ENCODE results near the gene CD24. TPM values are rescaled to one million over a fixed set of nuclear protein-coding genes. Genes with fewer than 3 reads are reported as not detected.
A peak's percentile ranks its signal among the peaks of the same experiment; 100 is the strongest.

CD24 gene
- total RNA-seq, 1 donor from 2014 or later, result 16.7 TPM

DNA sequence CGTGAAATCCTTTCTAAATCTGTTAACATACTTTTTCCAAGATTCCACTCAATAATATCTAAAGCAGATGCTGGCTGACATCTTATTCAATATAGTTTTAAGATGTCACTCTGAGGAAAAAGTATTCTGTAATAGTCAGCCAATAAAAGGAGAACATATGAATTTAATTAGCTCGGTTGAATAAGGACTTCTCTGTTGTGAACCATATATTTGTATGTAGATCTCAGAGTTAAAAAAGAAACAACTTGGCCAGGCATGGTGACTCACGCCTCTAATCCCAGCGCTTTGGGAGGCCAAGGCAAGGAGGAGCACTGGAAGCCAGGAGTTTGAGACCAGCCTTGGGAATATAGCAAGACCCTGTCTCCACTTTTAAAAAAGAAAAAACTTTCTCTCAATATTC is 7.4 kb upstream of the CD24 start:
- peaks cover 16 to 22% (median 21%) of the 10 kb centered on the region in 3 donors for H3K27me3 ChIP-seq (ENCODE audit: control insufficient read depth in 3 of 3, insufficient read depth in 3 of 3, low read length in 3 of 3)
- H3K4me3 ChIP-seq (ENCODE audit: low read length in 3 of 3), result no peak overlapping the region
- H3K4me1 ChIP-seq (ENCODE audit: control insufficient read depth in 3 of 3, insufficient read depth in 3 of 3, low read length in 3 of 3), result no peaks in the 10 kb centered on the region
- no peaks in the 10 kb centered on the region for H3K9me3 ChIP-seq (ENCODE audit: control insufficient read depth in 3 of 3, low read length in 3 of 3)
- no peaks in the 10 kb centered on the region for H3K36me3 ChIP-seq (ENCODE audit: control insufficient read depth in 3 of 3, insufficient read depth in 3 of 3, low read length in 3 of 3)
- no peak overlapping the region for H3K9ac ChIP-seq (ENCODE audit: low read depth in 1 of 3, low read length in 3 of 3)
- H3K27ac ChIP-seq (ENCODE audit: low read depth, low read length), result no peak overlapping the region

DNA sequence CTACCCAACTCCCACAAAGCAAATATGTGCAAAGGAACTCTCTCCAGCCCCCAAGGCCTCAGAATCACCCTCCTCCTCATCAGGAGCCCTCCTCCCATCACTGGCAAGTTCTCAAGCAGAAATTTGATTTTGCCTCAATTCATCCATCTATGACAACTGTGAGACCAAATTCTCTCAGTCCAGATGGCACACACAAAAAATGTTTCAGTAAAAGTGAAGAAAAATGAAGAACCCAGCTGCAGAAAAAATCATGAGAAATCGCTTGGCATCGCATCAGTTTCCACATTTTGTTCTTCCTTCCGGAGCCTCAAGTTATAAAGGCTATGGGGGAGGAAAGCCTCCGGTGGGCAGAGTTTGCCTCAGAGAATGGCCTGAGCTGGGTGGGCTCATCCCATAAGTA is 6.4 kb upstream of the CD24 start:
- Histone ChIP-seq H3K27me3 (ENCODE audit: control insufficient read depth in 3 of 3, insufficient read depth in 3 of 3, low read length in 3 of 3) (peaks cover 23 to 24% (median 23%) of the 10 kb centered on the region in 3 donors), H3K9ac (ENCODE audit: low read depth in 1 of 3, low read length in 3 of 3) (no peak overlapping the region), H3K9me3 (ENCODE audit: control insufficient read depth in 3 of 3, low read length in 3 of 3) (no peaks in the 10 kb centered on the region), H3K4me1 (ENCODE audit: control insufficient read depth in 3 of 3, insufficient read depth in 3 of 3, low read length in 3 of 3) (no peaks in the 10 kb centered on the region), H3K4me3 (ENCODE audit: low read length in 3 of 3) (no peak overlapping the region), H3K27ac (ENCODE audit: low read depth, low read length) (no peak overlapping the region), H3K36me3 (ENCODE audit: control insufficient read depth in 3 of 3, insufficient read depth in 3 of 3, low read length in 3 of 3) (no peaks in the 10 kb centered on the region)

- Histone ChIP-seq H3K9me3 (ENCODE audit: control insufficient read depth in 3 of 3, low read length in 3 of 3) (no peaks in the 10 kb centered on the region), H3K27ac (ENCODE audit: low read depth, low read length) (no peak overlapping the region), H3K4me1 (ENCODE audit: control insufficient read depth in 3 of 3, insufficient read depth in 3 of 3, low read length in 3 of 3) (peaks cover 0 to under 1% (median under 1%) of the 10 kb centered on the region in 3 donors), H3K9ac (ENCODE audit: low read depth in 1 of 3, low read length in 3 of 3) (no peak overlapping the region), H3K36me3 (ENCODE audit: control insufficient read depth in 3 of 3, insufficient read depth in 3 of 3, low read length in 3 of 3) (no peaks in the 10 kb centered on the region), H3K27me3 (ENCODE audit: control insufficient read depth in 3 of 3, insufficient read depth in 3 of 3, low read length in 3 of 3) (peaks cover 21 to 31% (median 24%) of the 10 kb centered on the region in 3 donors), H3K4me3 (ENCODE audit: low read length in 3 of 3) (no peak overlapping the region)
Measured at GRCh38 chr6:106979435-106979884, 4.9 kb upstream of the CD24 start.

GRCh38 chr6:106977246-106977645 is 2.7 kb upstream of the CD24 start:
- H3K27me3 ChIP-seq (ENCODE audit: control insufficient read depth in 3 of 3, insufficient read depth in 3 of 3, low read length in 3 of 3), result peaks cover 36 to 47% (median 39%) of the 10 kb centered on the region in 3 donors
- no peaks in the 10 kb centered on the region for H3K36me3 ChIP-seq (ENCODE audit: control insufficient read depth in 3 of 3, insufficient read depth in 3 of 3, low read length in 3 of 3)
- H3K4me1 ChIP-seq (ENCODE audit: control insufficient read depth in 3 of 3, insufficient read depth in 3 of 3, low read length in 3 of 3), result peaks cover 8 to 15% (median 14%) of the 10 kb centered on the region in 3 donors
- no peak overlapping the region for H3K9ac ChIP-seq (ENCODE audit: low read depth in 1 of 3, low read length in 3 of 3)
- no peak overlapping the region for H3K27ac ChIP-seq (ENCODE audit: low read depth, low read length)
- H3K4me3 ChIP-seq (ENCODE audit: low read length in 3 of 3), result no peak overlapping the region
- no peaks in the 10 kb centered on the region for H3K9me3 ChIP-seq (ENCODE audit: control insufficient read depth in 3 of 3, low read length in 3 of 3)

- Histone ChIP-seq H3K4me3 (ENCODE audit: low read length in 3 of 3) (no peak overlapping the region), H3K27me3 (ENCODE audit: control insufficient read depth in 3 of 3, insufficient read depth in 3 of 3, low read length in 3 of 3) (peaks cover 38 to 51% (median 47%) of the 10 kb centered on the region in 3 donors)
Measured at GRCh38 chr6:106976270-106976669, 1.7 kb upstream of the CD24 start.

DNA sequence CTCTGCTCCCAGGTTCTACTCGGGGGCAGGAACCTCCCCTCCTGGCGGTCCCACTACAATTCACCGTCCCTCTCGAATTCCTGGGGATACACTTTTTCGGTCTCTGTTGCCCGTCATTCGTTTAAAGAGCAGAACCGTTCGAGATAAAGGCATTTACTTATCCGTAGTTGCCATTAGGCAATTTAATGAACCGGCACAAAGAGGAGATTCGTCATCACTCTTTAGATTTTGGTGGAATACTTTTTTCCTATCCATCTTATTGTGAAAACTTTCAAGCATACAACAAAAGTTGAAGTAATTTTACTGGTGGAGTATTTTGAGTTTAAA is 1.2 kb upstream of the CD24 start:
- Histone ChIP-seq H3K4me3 (ENCODE audit: low read length in 3 of 3) (peak overlapping the region in 1 of 3 donors; percentile 49), H3K36me3 (ENCODE audit: control insufficient read depth in 3 of 3, insufficient read depth in 3 of 3, low read length in 3 of 3) (no peaks in the 10 kb centered on the region), H3K9ac (ENCODE audit: low read depth in 1 of 3, low read length in 3 of 3) (no peak overlapping the region), H3K4me1 (ENCODE audit: control insufficient read depth in 3 of 3, insufficient read depth in 3 of 3, low read length in 3 of 3) (peaks cover 8 to 15% (median 14%) of the 10 kb centered on the region in 3 donors), H3K9me3 (ENCODE audit: control insufficient read depth in 3 of 3, low read length in 3 of 3) (no peaks in the 10 kb centered on the region), H3K27me3 (ENCODE audit: control insufficient read depth in 3 of 3, insufficient read depth in 3 of 3, low read length in 3 of 3) (peaks cover 38 to 47% (median 47%) of the 10 kb centered on the region in 3 donors), H3K27ac (ENCODE audit: low read depth, low read length) (no peak overlapping the region)

More at GRCh38 chr6:106976270-106976669, 1.7 kb upstream of the CD24 start:
- no peaks in the 10 kb centered on the region for H3K36me3 ChIP-seq (ENCODE audit: control insufficient read depth in 3 of 3, insufficient read depth in 3 of 3, low read length in 3 of 3)
- H3K9ac ChIP-seq (ENCODE audit: low read depth in 1 of 3, low read length in 3 of 3), result no peak overlapping the region
- no peaks in the 10 kb centered on the region for H3K9me3 ChIP-seq (ENCODE audit: control insufficient read depth in 3 of 3, low read length in 3 of 3)
- H3K4me1 ChIP-seq (ENCODE audit: control insufficient read depth in 3 of 3, insufficient read depth in 3 of 3, low read length in 3 of 3), result peaks cover 8 to 15% (median 14%) of the 10 kb centered on the region in 3 donors
- no peak overlapping the region for H3K27ac ChIP-seq (ENCODE audit: low read depth, low read length)

GRCh38 chr6:106974999-106975737 is 639 bp upstream of the CD24 start:
- no peaks in the 10 kb centered on the region for H3K9me3 ChIP-seq (ENCODE audit: control insufficient read depth in 3 of 3, low read length in 3 of 3)
- peaks cover 8 to 15% (median 14%) of the 10 kb centered on the region in 3 donors for H3K4me1 ChIP-seq (ENCODE audit: control insufficient read depth in 3 of 3, insufficient read depth in 3 of 3, low read length in 3 of 3)
- H3K27ac ChIP-seq (ENCODE audit: low read depth, low read length), result no peak overlapping the region
- peaks cover 38 to 47% (median 47%) of the 10 kb centered on the region in 3 donors for H3K27me3 ChIP-seq (ENCODE audit: control insufficient read depth in 3 of 3, insufficient read depth in 3 of 3, low read length in 3 of 3)
- peak overlapping the region in 1 of 3 donors; percentile 16 for H3K9ac ChIP-seq (ENCODE audit: low read depth in 1 of 3, low read length in 3 of 3)
- H3K4me3 ChIP-seq (ENCODE audit: low read length in 3 of 3), result peak overlapping the region; percentile 14 to 61 (median 49)
- H3K36me3 ChIP-seq (ENCODE audit: control insufficient read depth in 3 of 3, insufficient read depth in 3 of 3, low read length in 3 of 3), result no peaks in the 10 kb centered on the region

DNA sequence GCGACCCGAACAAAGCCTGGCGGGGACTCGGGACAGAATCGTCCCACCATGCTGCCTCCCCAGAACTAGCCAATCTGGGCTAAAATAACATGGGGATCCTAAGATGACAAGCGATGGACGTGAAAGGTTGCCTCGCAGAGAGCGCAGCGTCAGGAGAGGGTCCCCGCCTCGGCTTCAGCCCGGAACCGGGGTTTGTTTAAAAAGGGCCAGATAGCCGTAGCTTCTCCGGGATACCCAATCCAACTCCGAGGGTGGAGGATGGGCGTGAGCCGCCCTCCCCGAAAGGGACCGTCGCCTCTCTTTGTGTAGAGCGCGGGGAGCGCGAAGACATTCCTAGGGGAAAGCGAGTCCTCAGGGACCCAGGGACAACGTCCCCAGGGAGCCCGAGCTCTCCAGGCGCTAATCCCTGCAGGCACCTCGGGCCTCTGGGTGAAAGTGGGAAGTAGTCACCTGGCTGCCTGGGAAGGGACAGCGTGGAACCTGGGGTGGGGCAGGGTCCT is 643 bp downstream of the CD24 start:
- no peak overlapping the region for H3K9ac ChIP-seq (ENCODE audit: low read depth in 1 of 3, low read length in 3 of 3)
- peaks cover 8 to 15% (median 14%) of the 10 kb centered on the region in 3 donors for H3K4me1 ChIP-seq (ENCODE audit: control insufficient read depth in 3 of 3, insufficient read depth in 3 of 3, low read length in 3 of 3)
- H3K9me3 ChIP-seq (ENCODE audit: control insufficient read depth in 3 of 3, low read length in 3 of 3), result no peaks in the 10 kb centered on the region
- H3K27ac ChIP-seq (ENCODE audit: low read depth, low read length), result no peak overlapping the region
- H3K4me3 ChIP-seq (ENCODE audit: low read length in 3 of 3), result peak overlapping the region; percentile 14 to 41 (median 27)
- peaks cover 38 to 47% (median 46%) of the 10 kb centered on the region in 3 donors for H3K27me3 ChIP-seq (ENCODE audit: control insufficient read depth in 3 of 3, insufficient read depth in 3 of 3, low read length in 3 of 3)
- H3K36me3 ChIP-seq (ENCODE audit: control insufficient read depth in 3 of 3, insufficient read depth in 3 of 3, low read length in 3 of 3), result no peaks in the 10 kb centered on the region

- Histone ChIP-seq H3K27ac (ENCODE audit: low read depth, low read length) (no peak overlapping the region), H3K4me1 (ENCODE audit: control insufficient read depth in 3 of 3, insufficient read depth in 3 of 3, low read length in 3 of 3) (peaks cover 8 to 15% (median 14%) of the 10 kb centered on the region in 3 donors), H3K4me3 (ENCODE audit: low read length in 3 of 3) (peak overlapping the region; percentile 14 to 41 (median 27)), H3K9me3 (ENCODE audit: control insufficient read depth in 3 of 3, low read length in 3 of 3) (no peaks in the 10 kb centered on the region), H3K36me3 (ENCODE audit: control insufficient read depth in 3 of 3, insufficient read depth in 3 of 3, low read length in 3 of 3) (no peaks in the 10 kb centered on the region), H3K9ac (ENCODE audit: low read depth in 1 of 3, low read length in 3 of 3) (no peak overlapping the region), H3K27me3 (ENCODE audit: control insufficient read depth in 3 of 3, insufficient read depth in 3 of 3, low read length in 3 of 3) (peaks cover 33 to 47% (median 41%) of the 10 kb centered on the region in 3 donors)
Measured at GRCh38 chr6:106973018-106973835, 1.3 kb downstream of the CD24 start.

Measured in skeletal muscle tissue (tissue), 4 donors.